ENCODE measurements around the gene AP1S1.

AP1S1 gene

GRCh38 chr7:101159696-101160674 is 5.7 kb downstream of the AP1S1 start:
- DNase-seq (ENCODE audit: low spot score) = no peak

- no peak for DNase-seq (ENCODE audit: low spot score)
Observed at GRCh38 chr7:101160910-101161309, 6.6 kb downstream of the AP1S1 start.

- DNase-seq (ENCODE audit: low spot score) = no peak
Observed at GRCh38 chr7:101161692-101162471, 7.6 kb downstream of the AP1S1 start.

- peak; percentile 88 for DNase-seq (ENCODE audit: low spot score)
Observed at GRCh38 chr7:101162551-101163278, 8.4 kb downstream of the AP1S1 start.

- DNase-seq (ENCODE audit: low spot score) = peak; percentile 85
Observed at GRCh38 chr7:101163279-101164070, 9.2 kb downstream of the AP1S1 start.

- DNase-seq (ENCODE audit: low spot score) = peak; percentile 79
Observed at GRCh38 chr7:101164071-101164840, 10.0 kb downstream of the AP1S1 start.

- DNase-seq (ENCODE audit: low spot score) = peak; percentile 98
Observed at GRCh38 chr7:101165075-101165957, 11.0 kb downstream of the AP1S1 start, which contains the start of gene VGF. Gene VGF (minus strand): TSS chr7:101165569. CDS start chr7:101164843, 726 bp downstream.

GRCh38 chr7:101165958-101166647 is 11.8 kb downstream of the AP1S1 start:
- DNase-seq (ENCODE audit: low spot score) = no peak

GRCh38 chr7:101166648-101166908 is 12.3 kb downstream of the AP1S1 start:
- no peak for DNase-seq (ENCODE audit: low spot score)

- DNase-seq (ENCODE audit: low spot score) = no peak
Observed at GRCh38 chr7:101166909-101167644, 12.8 kb downstream of the AP1S1 start.

- no peak for DNase-seq (ENCODE audit: low spot score)
Observed at GRCh38 chr7:101167645-101168411, 13.6 kb downstream of the AP1S1 start.

GRCh38 chr7:101168412-101169049 is 14.3 kb downstream of the AP1S1 start:
- peak; percentile 54 for DNase-seq (ENCODE audit: low spot score)

GRCh38 chr7:101169110-101169837 is 15.0 kb downstream of the AP1S1 start:
- peak; percentile 60 for DNase-seq (ENCODE audit: low spot score)

GRCh38 chr7:101169838-101170551 is 15.7 kb downstream of the AP1S1 start:
- DNase-seq (ENCODE audit: low spot score) = peak; percentile 78

- peak; percentile 97 for DNase-seq (ENCODE audit: low spot score)
Observed at GRCh38 chr7:101170617-101171441, 16.6 kb downstream of the AP1S1 start.
